ENCODE results near the gene ZNF775.

GRCh38 chr7:150376560-150376959, 2.6 kb upstream of the ZNF775 start:
- TF ChIP-seq FOXM1 (IDR thresholded peaks at IDR 0.05; ENCODE audit: borderline replicate concordance, low read depth) (no peak), CEBPB (IDR thresholded peaks at IDR 0.05) (no peak), MAX (IDR thresholded peaks at IDR 0.05) (no peak), REST (IDR thresholded peaks at IDR 0.05; ENCODE audit: low read depth) (no peak), RAD21 (IDR thresholded peaks at IDR 0.05; ENCODE audit: low read depth) (no peak), YY1 (IDR thresholded peaks at IDR 0.05; ENCODE audit: low read depth) (no peak), NFIC (IDR thresholded peaks at IDR 0.05) (no peak), CREB1 (IDR thresholded peaks at IDR 0.05; ENCODE audit: low read depth) (no peak), EP300 (IDR thresholded peaks at IDR 0.05; ENCODE audit: borderline replicate concordance) (no peak), TEAD4 (IDR thresholded peaks at IDR 0.05) (no peak), EGR1 (IDR thresholded peaks at IDR 0.05) (no peak), TAF1 (IDR thresholded peaks at IDR 0.05; ENCODE audit: low read depth) (no peak)

Measured in Ishikawa (cell line).